Measurements from ENCODE around the gene RIN3.

Gene RIN3

DNA sequence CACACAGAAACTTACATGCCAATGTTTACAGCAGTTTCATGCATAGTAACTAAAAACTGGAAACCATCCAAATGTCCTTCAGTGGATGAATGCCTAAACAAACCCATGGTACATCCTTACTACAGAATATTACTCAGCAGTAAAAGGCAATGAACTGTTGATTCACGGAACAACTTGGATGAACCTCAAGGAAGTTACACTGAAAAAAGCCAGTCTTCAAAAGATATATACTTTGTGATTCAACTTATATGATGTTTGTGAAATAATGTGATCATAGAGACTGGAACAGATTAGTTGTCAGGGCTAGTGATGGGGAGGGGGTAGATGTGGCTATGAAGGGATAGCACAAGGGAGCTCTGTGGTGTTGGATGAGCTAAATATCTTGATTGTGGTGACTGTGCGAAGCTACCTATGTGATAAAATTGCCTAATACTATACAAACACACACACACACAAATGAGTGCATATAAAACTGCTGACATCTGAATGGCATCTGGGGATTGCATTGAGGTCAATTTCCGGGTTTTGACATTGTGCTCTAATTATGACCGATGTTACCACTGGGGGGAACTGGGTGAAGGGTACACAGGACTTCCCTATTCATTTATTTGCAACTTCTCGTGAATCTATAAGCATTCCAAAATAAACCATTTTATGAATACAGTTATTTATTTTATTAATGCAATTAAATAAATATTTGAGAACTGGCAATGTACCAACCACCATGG is 94.3 kb downstream of the RIN3 start:
- no peak for TF ChIP-seq POLR2A (IDR thresholded peaks at IDR 0.05; ENCODE audit: extremely low read depth, insufficient read length)
- TF ChIP-seq, protein P1, sequence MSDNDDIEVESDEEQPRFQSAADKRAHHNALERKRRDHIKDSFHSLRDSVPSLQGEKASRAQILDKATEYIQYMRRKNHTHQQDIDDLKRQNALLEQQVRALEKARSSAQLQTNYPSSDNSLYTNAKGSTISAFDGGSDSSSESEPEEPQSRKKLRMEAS (IDR thresholded peaks at IDR 0.05; ENCODE audit: low read depth, low read length), result no peak
- TF ChIP-seq, protein P2, sequence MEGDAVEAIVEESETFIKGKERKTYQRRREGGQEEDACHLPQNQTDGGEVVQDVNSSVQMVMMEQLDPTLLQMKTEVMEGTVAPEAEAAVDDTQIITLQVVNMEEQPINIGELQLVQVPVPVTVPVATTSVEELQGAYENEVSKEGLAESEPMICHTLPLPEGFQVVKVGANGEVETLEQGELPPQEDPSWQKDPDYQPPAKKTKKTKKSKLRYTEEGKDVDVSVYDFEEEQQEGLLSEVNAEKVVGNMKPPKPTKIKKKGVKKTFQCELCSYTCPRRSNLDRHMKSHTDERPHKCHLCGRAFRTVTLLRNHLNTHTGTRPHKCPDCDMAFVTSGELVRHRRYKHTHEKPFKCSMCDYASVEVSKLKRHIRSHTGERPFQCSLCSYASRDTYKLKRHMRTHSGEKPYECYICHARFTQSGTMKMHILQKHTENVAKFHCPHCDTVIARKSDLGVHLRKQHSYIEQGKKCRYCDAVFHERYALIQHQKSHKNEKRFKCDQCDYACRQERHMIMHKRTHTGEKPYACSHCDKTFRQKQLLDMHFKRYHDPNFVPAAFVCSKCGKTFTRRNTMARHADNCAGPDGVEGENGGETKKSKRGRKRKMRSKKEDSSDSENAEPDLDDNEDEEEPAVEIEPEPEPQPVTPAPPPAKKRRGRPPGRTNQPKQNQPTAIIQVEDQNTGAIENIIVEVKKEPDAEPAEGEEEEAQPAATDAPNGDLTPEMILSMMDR (IDR thresholded peaks at IDR 0.05; ENCODE audit: low read depth, low read length), result no peak
- no peak for TF ChIP-seq MYC (IDR thresholded peaks at IDR 0.05; ENCODE audit: low read depth, low read length)
- no peak for DNase-seq (ENCODE audit: low read depth)
- no peak overlapping the region for H3K4me3 ChIP-seq (ENCODE audit: low read depth, low read length)

DNA sequence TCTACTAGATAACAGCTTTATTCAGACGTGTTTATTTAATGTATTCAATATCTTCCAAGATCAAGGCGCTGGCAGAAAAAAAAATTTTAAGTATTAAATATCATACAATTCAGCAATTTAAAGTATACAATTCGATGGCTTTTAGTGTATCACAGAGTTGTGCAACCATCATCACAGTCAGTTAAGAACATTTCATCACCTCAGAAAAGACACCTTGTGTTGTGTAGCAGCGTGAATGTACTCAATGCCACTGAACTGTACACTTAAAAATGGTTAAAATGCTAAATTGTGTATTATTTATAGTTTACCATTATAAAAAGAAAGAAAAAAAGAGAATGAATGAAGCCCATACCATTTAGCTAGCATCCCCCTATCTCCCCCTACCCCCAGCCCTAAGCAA is 96.4 kb downstream of the RIN3 start:
- TF ChIP-seq MYC (IDR thresholded peaks at IDR 0.05; ENCODE audit: low read depth, low read length) (no peak), POLR2A (IDR thresholded peaks at IDR 0.05; ENCODE audit: extremely low read depth, insufficient read length) (no peak)
- TF ChIP-seq, protein P1 (IDR thresholded peaks at IDR 0.05; ENCODE audit: low read depth, low read length), result no peak
- TF ChIP-seq, protein P2 (IDR thresholded peaks at IDR 0.05; ENCODE audit: low read depth, low read length), result no peak
- no peak overlapping the region for H3K4me3 ChIP-seq (ENCODE audit: low read depth, low read length)
- DNase-seq (ENCODE audit: low read depth), result peak; percentile 37

DNA sequence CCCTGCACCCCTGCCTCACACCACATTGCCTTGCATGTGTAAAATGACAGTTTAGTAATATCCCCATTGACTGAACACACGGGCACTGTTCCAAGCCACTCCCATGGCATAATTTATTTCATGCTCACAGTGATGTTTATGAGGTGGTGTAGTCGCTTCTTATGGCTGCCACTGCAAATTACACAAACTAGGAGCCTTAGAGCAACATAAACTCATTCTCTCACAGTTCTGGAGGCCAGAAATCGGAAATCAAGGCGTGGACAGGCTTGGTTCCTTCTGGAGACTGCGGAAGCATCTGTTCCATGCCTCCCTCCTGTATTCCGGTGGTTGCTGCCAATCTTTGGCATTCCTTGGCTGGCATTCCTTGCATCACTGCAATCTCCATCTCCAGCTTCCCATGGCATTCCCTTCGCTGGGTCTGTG is 97.3 kb downstream of the RIN3 start:
- H3K4me3 ChIP-seq (ENCODE audit: low read depth, low read length), result no peak overlapping the region
- TF ChIP-seq, protein P2 (IDR thresholded peaks at IDR 0.05; ENCODE audit: low read depth, low read length), result no peak
- no peak for TF ChIP-seq POLR2A (IDR thresholded peaks at IDR 0.05; ENCODE audit: extremely low read depth, insufficient read length)
- no peak for TF ChIP-seq MYC (IDR thresholded peaks at IDR 0.05; ENCODE audit: low read depth, low read length)
- TF ChIP-seq, protein P1 (IDR thresholded peaks at IDR 0.05; ENCODE audit: low read depth, low read length), result no peak

DNA sequence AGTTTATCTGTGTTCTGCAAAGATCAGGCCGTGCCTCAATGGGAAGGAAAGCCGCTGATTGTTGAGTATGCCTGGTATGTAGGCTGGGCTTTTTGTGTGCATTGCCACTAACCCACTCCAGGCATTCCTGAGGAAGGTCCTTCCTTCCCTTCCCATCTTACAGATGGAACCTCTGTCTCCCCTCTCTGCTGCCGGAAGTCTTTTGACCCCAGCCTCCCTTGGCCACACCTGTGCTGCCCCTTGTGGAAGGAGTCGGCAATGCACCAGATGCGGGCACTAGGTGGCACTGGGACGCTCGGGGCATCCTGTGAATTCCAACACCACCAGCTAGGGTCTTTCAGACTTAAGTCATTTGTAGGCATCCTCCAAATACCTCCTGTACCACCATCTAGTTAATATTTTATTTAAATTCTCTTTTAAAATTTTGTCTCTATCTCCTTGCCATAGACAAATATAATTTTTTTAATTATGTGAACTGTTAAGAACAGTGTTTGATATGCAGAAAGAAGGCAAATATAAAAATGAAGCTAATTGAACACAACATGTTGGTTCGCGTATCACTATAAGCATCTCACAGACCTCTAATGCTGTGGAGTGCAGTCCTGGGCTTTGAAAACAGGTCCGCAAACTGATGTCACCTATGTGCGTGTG is 99.6 kb downstream of the RIN3 start:
- TF ChIP-seq, protein P2 (IDR thresholded peaks at IDR 0.05; ENCODE audit: low read depth, low read length), result peak; percentile 99
- no peak for TF ChIP-seq POLR2A (IDR thresholded peaks at IDR 0.05; ENCODE audit: extremely low read depth, insufficient read length)
- peak; percentile 59 for DNase-seq (ENCODE audit: low read depth)
- H3K4me3 ChIP-seq (ENCODE audit: low read depth, low read length), result no peak overlapping the region

More for the DNA sequence above, 97.3 kb downstream of the RIN3 start:
- no peak for DNase-seq (ENCODE audit: low read depth)

DNA sequence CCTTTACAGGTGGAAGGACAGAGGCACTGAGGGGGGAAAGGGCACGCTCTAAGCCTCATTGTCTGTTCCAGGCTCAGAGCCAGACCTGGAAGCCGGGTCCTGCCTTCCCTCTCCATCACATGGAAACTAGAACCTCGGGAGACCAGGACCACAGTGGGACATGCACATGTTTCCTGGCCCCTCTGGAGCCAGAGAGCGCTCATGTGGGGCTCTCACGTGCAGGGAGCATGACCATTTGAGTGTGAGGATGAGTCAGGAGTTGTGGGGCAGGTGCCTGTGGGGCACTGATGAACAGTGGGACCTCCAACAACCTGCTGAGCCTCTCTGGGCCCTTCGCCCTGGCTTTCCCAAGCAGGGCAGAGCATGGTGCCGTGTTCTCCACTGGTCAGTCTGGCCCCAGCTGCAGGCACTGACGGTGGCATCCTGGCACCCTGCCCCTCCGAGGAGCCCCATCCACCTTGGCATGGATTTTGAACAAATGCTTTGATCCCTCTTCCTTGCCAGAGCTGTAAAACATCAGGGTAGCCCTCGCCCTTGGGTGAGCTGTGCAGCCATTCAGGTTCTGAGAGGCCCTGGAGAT is 100.2 kb downstream of the RIN3 start:
- TF ChIP-seq, protein P2 (IDR thresholded peaks at IDR 0.05; ENCODE audit: low read depth, low read length), result no peak
- TF ChIP-seq, protein P1 (IDR thresholded peaks at IDR 0.05; ENCODE audit: low read depth, low read length), result no peak
- no peak for TF ChIP-seq MYC (IDR thresholded peaks at IDR 0.05; ENCODE audit: low read depth, low read length)
- no peak for TF ChIP-seq POLR2A (IDR thresholded peaks at IDR 0.05; ENCODE audit: extremely low read depth, insufficient read length)
- no peak for DNase-seq (ENCODE audit: low read depth)
- H3K4me3 ChIP-seq (ENCODE audit: low read depth, low read length), result no peak overlapping the region

Measured in NB4 (cell line).